Smooth muscle cell (in vitro differentiated cells): ENCODE measurements around the gene FAM98C. TPM values are rescaled to one million over a fixed set of nuclear protein-coding genes. Genes with fewer than 3 reads are reported as not detected.
A peak's percentile ranks its signal among the peaks of the same experiment; 100 is the strongest.

Experiments
- DNase-seq: peaks from one replicate; lab custom pipeline; 2025; ENCODE audit not compliant: unreplicated experiment; lab: John Stamatoyannopoulos, UW
- H2AFZ ChIP-seq: fragments of 200-600 bp; sonication (generic); 2 replicates; pipeline ENCODE4 v1.6.0; 2016; ENCODE audit warnings: antibody characterized with exemption, low read depth, mild to moderate bottlenecking
- H3F3A ChIP-seq: fragments of 200-600 bp; sonication (generic); 2 replicates; pipeline ENCODE4 v1.6.0; 2017; ENCODE audit warnings: antibody characterized with exemption, low read depth
- H3K27ac ChIP-seq: fragments of 200-600 bp; sonication (generic); 2 replicates; pipeline ENCODE4 v1.5.1; 2016; ENCODE audit warnings: low read depth, mild to moderate bottlenecking
- H3K27me3 ChIP-seq: fragments of 200-600 bp; sonication (generic); 2 replicates; pipeline ENCODE4 v1.6.1; 2016; ENCODE audit warnings: low read depth, mild to moderate bottlenecking
- H3K36me3 ChIP-seq: fragments of 200-600 bp; sonication (generic); 2 replicates; pipeline ENCODE4 v1.5.1; 2016; ENCODE audit warnings: low read depth
- H3K4me1 ChIP-seq: fragments of 200-600 bp; sonication (generic); 2 replicates; pipeline ENCODE4 v1.5.1; 2016; ENCODE audit warnings: low read depth
- H3K4me2 ChIP-seq: fragments of 200-600 bp; sonication (generic); 2 replicates; pipeline ENCODE4 v1.6.0; 2016; ENCODE audit warnings: mild to moderate bottlenecking
- H3K4me3 ChIP-seq: fragments of 200-600 bp; sonication (generic); 2 replicates; pipeline ENCODE4 v1.5.1; 2016; ENCODE audit warnings: mild to moderate bottlenecking
- H3K79me2 ChIP-seq: fragments of 200-600 bp; sonication (generic); 2 replicates; pipeline ENCODE4 v1.6.0; 2016; ENCODE audit warnings: low read depth, mild to moderate bottlenecking
- H3K9ac ChIP-seq: fragments of 200-600 bp; sonication (generic); 2 replicates; pipeline ENCODE4 v1.6.0; 2016; ENCODE audit warnings: low read depth
- H3K9me3 ChIP-seq: fragments of 200-600 bp; sonication (generic); replicated peaks from 2 replicates; pipeline ENCODE4 v1.5.1; 2016; ENCODE audit warnings: low read depth
- H4K20me1 ChIP-seq: fragments of 200-600 bp; sonication (generic); 2 replicates; pipeline ENCODE4 v1.6.0; 2016; ENCODE audit warnings: low read depth
- WGBS: methylation state at CpG from one replicate; pipeline ENCODE4 v1.1.7; 2016; ENCODE audit warnings: low lambda C conversion rate; 5-methylcytosine and 5-hydroxymethylcytosine counted together
- polyA plus RNA-seq: library from polyadenylated mRNA; unstranded; fragments of >200 nt; fragmentation: Nextera tagmentation; extraction: Ambion mirVana; gene quantifications from 2 replicates; pipeline ENCODE4 v1.2.1, GENCODE V29; 2016
- total RNA-seq: library from RNA; depleted of rRNA; stranded (reverse); fragments of >200 nt; gene quantifications from 2 replicates; pipeline ENCODE4 v1.2.3, GENCODE V29; 2014
- TF ChIP-seq, protein P1 (sequence below): fragments of 200-600 bp; sonication (generic); IDR thresholded peaks from 2 replicates; pipeline ENCODE4 v1.5.1; 2017; ENCODE audit warnings: borderline replicate concordance, mild to moderate bottlenecking, antibody characterized with exemption; ENCODE audit not compliant: insufficient read depth, poor library complexity, severe bottlenecking

The FAM98C gene
- total and polyA plus RNA-seq, 2 experiments from 2014 or later: 8.5 to 15.9 TPM

DNA sequence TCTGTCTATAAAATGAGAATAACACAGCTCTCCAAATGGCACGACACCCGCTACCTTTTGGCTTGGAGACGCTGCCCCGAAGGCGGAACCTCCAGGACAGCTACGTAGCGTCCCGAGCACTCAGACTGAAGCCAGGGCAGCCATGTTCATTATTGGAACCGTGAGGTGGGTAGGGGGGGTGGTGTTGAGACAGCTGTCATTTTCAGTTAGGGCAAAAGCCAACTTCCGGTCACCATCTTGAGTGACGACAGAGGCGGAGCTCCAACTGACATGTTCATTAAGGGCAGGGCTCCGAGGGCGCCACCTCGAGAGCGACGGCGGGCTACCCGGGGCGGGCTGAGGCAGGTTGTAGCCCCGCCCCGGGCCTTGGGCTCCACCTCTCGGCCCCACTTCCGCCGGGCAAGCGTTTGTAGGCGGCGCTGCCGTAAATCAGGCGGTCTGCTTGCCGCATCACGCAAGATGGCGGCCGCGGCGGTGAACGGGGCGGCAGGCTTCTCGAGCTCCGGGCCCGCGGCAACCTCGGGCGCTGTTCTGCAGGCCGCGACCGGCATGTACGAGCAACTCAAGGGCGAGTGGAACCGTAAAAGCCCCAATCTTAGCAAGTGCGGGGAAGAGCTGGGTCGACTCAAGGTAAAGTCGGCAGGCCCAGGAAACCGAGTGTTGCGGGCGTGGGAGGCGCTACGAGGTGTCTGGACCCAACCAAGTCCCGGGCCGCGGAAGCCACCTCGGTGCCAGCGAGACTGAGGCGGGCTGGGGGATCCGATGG, 28.4 kb upstream of the FAM98C start, which contains the start of gene PSMD8:
Gene PSMD8 (plus strand): TSS at position 240 of the 766 bp plus-strand sequence. CDS start 31 bp downstream, at position 271.
- Histone ChIP-seq H3K36me3 (no peaks in the 10 kb centered on the region), H3K27me3 (no peaks in the 10 kb centered on the region), H3F3A (no peaks in the 10 kb centered on the region), H4K20me1 (peaks cover 40% of the 10 kb centered on the region), H3K4me3 (peak within 1 kb of the TSS; percentile 78), H3K4me1 (peaks cover 9% of the 10 kb centered on the region), H3K4me2 (peak within 1 kb of the TSS; percentile 92), H2AFZ (peak within 1 kb of the TSS; percentile 81), H3K27ac (peak within 1 kb of the TSS; percentile 95), H3K9me3 (no peaks in the 10 kb centered on the region), H3K9ac (peak within 1 kb of the TSS; percentile 97), H3K79me2 (peaks cover 43% of the 10 kb centered on the region)
- under 1% methylated on average over 65 of the region's 65 CpGs for WGBS
- DNase-seq: peak; percentile 87
- TF ChIP-seq, protein P1, sequence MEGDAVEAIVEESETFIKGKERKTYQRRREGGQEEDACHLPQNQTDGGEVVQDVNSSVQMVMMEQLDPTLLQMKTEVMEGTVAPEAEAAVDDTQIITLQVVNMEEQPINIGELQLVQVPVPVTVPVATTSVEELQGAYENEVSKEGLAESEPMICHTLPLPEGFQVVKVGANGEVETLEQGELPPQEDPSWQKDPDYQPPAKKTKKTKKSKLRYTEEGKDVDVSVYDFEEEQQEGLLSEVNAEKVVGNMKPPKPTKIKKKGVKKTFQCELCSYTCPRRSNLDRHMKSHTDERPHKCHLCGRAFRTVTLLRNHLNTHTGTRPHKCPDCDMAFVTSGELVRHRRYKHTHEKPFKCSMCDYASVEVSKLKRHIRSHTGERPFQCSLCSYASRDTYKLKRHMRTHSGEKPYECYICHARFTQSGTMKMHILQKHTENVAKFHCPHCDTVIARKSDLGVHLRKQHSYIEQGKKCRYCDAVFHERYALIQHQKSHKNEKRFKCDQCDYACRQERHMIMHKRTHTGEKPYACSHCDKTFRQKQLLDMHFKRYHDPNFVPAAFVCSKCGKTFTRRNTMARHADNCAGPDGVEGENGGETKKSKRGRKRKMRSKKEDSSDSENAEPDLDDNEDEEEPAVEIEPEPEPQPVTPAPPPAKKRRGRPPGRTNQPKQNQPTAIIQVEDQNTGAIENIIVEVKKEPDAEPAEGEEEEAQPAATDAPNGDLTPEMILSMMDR: no peak

- H3K79me2 ChIP-seq: peaks cover 45% of the 10 kb centered on the region
- H3F3A ChIP-seq: no peaks in the 10 kb centered on the region
- H3K9ac ChIP-seq: peak overlapping the region; percentile 97
- peaks cover 46% of the 10 kb centered on the region for H4K20me1 ChIP-seq
- H3K27ac ChIP-seq: peak overlapping the region; percentile 95
- TF ChIP-seq, protein P1: no peak
- H3K36me3 ChIP-seq: no peaks in the 10 kb centered on the region
- H3K27me3 ChIP-seq: no peaks in the 10 kb centered on the region
- 2% methylated on average over 18 of the region's 18 CpGs for WGBS
- H3K4me3 ChIP-seq: peak overlapping the region; percentile 78
- peak overlapping the region; percentile 92 for H3K4me2 ChIP-seq
- H3K4me1 ChIP-seq: peaks cover 9% of the 10 kb centered on the region
- peak overlapping the region; percentile 81 for H2AFZ ChIP-seq
- no peak for DNase-seq
- H3K9me3 ChIP-seq: no peaks in the 10 kb centered on the region
These were observed 27.8 kb upstream of the FAM98C start for GRCh38 chr19:38375098-38375493.

DNA sequence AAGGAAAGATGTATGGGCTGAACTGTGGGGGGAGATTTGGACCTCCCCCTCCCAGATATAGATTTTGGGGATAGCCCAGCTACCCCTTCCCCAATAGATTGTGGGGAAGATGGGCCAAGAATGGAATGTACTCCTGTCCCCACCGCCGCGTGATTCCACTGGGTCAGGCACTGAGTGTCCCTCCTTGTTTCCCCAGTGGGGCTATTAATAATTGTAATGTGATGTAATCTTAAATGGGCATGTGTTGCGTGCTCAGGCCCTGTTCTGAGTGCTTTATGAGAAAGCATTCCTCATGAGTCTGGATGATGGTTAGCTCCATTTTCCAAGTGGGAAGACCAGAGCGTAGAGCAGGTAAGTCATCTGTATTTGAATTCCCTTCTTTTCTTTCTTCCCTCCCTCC, 27.1 kb upstream of the FAM98C start:
- DNase-seq: no peak
- Histone ChIP-seq H2AFZ (no peak overlapping the region), H3K36me3 (no peaks in the 10 kb centered on the region), H3K27me3 (no peaks in the 10 kb centered on the region), H3K4me2 (peak overlapping the region; percentile 92), H3K79me2 (peaks cover 45% of the 10 kb centered on the region), H3K9ac (peak overlapping the region; percentile 97), H4K20me1 (peaks cover 52% of the 10 kb centered on the region), H3K9me3 (no peaks in the 10 kb centered on the region), H3K4me3 (peak overlapping the region; percentile 78), H3K4me1 (peaks cover 9% of the 10 kb centered on the region), H3F3A (no peaks in the 10 kb centered on the region), H3K27ac (peak overlapping the region; percentile 95)
- WGBS: 78% methylated on average over 5 of the region's 5 CpGs
- TF ChIP-seq, protein P1: no peak
